GM20000 (cell line): ENCODE results near the gene UXS1.

Experiments used
- DNase-seq: peaks from one replicate; pipeline ENCODE4 v3.0.0; 2012; ENCODE audit warnings: low spot score
- CTCF ChIP-seq: IDR thresholded peaks from 2 replicates; pipeline ENCODE4 v1.5.1; 2012; ENCODE audit warnings: mild to moderate bottlenecking, control low read depth; ENCODE audit errors: extremely low read depth, missing control alignments

Gene UXS1

GRCh38 chr2:106120432-106120831, 73.7 kb downstream of the UXS1 start:
- no peak for TF ChIP-seq CTCF
- no peak for DNase-seq

- DNase-seq = no peak
- TF ChIP-seq CTCF = no peak
Measured at GRCh38 chr2:106119074-106119473, 75.0 kb downstream of the UXS1 start.

GRCh38 chr2:106117882-106118684, 76.0 kb downstream of the UXS1 start:
- no peak for DNase-seq
- no peak for TF ChIP-seq CTCF

- no peak for DNase-seq
Measured at GRCh38 chr2:106117347-106117746, 76.8 kb downstream of the UXS1 start.

GRCh38 chr2:106116248-106116647, 77.9 kb downstream of the UXS1 start:
- TF ChIP-seq CTCF = no peak
- no peak for DNase-seq

More at GRCh38 chr2:106117347-106117746, 76.8 kb downstream of the UXS1 start:
- TF ChIP-seq CTCF = no peak

- DNase-seq = no peak
- TF ChIP-seq CTCF = no peak
Measured at GRCh38 chr2:106115665-106116064, 78.4 kb downstream of the UXS1 start.

- DNase-seq = peak; percentile 27
- TF ChIP-seq CTCF = no peak
Measured at GRCh38 chr2:106115250-106115649, 78.9 kb downstream of the UXS1 start.
